ENCODE measurements around the gene MDN1. TPM values are rescaled to one million over a fixed set of nuclear protein-coding genes. Genes with fewer than 3 reads are reported as not detected.

MDN1 gene
- total RNA-seq, 4 donors from 2014 or later, result 23.3 to 41.3 (median 24.5) TPM

- TF ChIP-seq CTCF (IDR thresholded peaks at IDR 0.05; ENCODE audit: low read depth), result no peak
Observed at GRCh38 chr6:89680551-89680950, 139.0 kb downstream of the MDN1 start.

- TF ChIP-seq CTCF (IDR thresholded peaks at IDR 0.05; ENCODE audit: low read depth), result no peak
Observed at GRCh38 chr6:89680150-89680549, 139.4 kb downstream of the MDN1 start.

GRCh38 chr6:89679215-89680120 is 140.1 kb downstream of the MDN1 start:
- no peak for TF ChIP-seq CTCF (IDR thresholded peaks at IDR 0.05; ENCODE audit: low read depth)

- no peak for TF ChIP-seq CTCF (IDR thresholded peaks at IDR 0.05; ENCODE audit: low read depth)
Observed at GRCh38 chr6:89678531-89678930, 141.1 kb downstream of the MDN1 start.

GRCh38 chr6:89675949-89676748 is 143.4 kb downstream of the MDN1 start:
- TF ChIP-seq CTCF (IDR thresholded peaks at IDR 0.05; ENCODE audit: low read depth), result no peak

GRCh38 chr6:89670935-89671565 is 148.5 kb downstream of the MDN1 start:
- no peak for TF ChIP-seq CTCF (IDR thresholded peaks at IDR 0.05; ENCODE audit: low read depth)

- TF ChIP-seq CTCF (IDR thresholded peaks at IDR 0.05; ENCODE audit: low read depth), result no peak
Observed at GRCh38 chr6:89669002-89669401, 150.6 kb downstream of the MDN1 start.

Measured in subcutaneous adipose tissue (tissue), 4 donors.